K562 (cell line): ENCODE data around the gene SLC31A2. TPM values are rescaled to one million over a fixed set of nuclear protein-coding genes. Genes with fewer than 3 reads are reported as not detected.

Experiments
- ATAC-seq: fragments of 200-7000 bp; cut with Tn5 transposase; 3 replicates; pipeline ENCODE4 v1.9.1; 2020; ENCODE audit warnings: moderate library complexity
- BruUV-seq: library from RNA; stranded (reverse); fragments of 400-500 nt; replicated peaks from 2 replicates; lab custom pipeline; 2021; lab: Mats Ljungman, UMichigan
- CTCF ChIA-PET: fragments of 300-600 bp; formaldehyde crosslinking; extraction: SDS; loops from one replicate; lab custom pipeline; 2021; ENCODE audit warnings: low intra/inter-chr PET ratio; lab: Yijun Ruan, JAX
- POLR2A ChIA-PET: fragments of 300-600, 350-650 bp; sonication (Branson Sonifier 250); formaldehyde crosslinking; extraction: SDS; loops from one replicate; lab custom pipeline; 2021; ENCODE audit warnings: antibody characterized with exemption, inconsistent platforms; lab: Yijun Ruan, JAX
- DNase-seq, 4 experiments: peaks; one replicate each; pipeline versions ENCODE4 v3.0.0 to v3.0.0-alpha.2; 2011 to 2018; ENCODE audit warnings: low spot score in 3 of 4, mixed read lengths in 3 of 4; ENCODE audit errors: extremely low read depth in 1 of 4
- FAIRE-seq: peaks from 2 replicates; lab custom pipeline; 2011; peaks lifted over from hg19 to GRCh38; lab: Jason Lieb, UNC
- H2AFZ ChIP-seq: 2 replicates; pipeline ENCODE4 v1.6.0; 2011; ENCODE audit warnings: low read depth, low read length, control low read depth, inconsistent platforms
- H3K27ac ChIP-seq: fragments of 200-600 bp; 3 replicates; pipeline ENCODE4 v1.8.0; 2011; ENCODE audit warnings: low read depth, mild to moderate bottlenecking, control low read depth, inconsistent platforms, low read length, moderate library complexity, mixed read lengths; ENCODE audit errors: extremely low read depth
- H3K27me3 ChIP-seq, 2 experiments: fragments of 300-600 bp in 1 of 2; 2 replicates in 1 of 2; 3 replicates in 1 of 2; pipeline versions ENCODE4 v1.6.0 to v1.8.0; 2011; ENCODE audit warnings: inconsistent platforms in 2 of 2, low read length in 2 of 2, mild to moderate bottlenecking in 1 of 2, mixed read lengths in 1 of 2, moderate library complexity in 1 of 2; ENCODE audit not compliant: control insufficient read depth in 2 of 2, insufficient read depth in 2 of 2
- H3K36me3 ChIP-seq: fragments of 300-600 bp; 3 replicates; pipeline ENCODE4 v1.8.0; 2011; ENCODE audit warnings: mild to moderate bottlenecking, low read length, inconsistent platforms; ENCODE audit not compliant: control insufficient read depth, insufficient read depth
- H3K4me1 ChIP-seq, 2 experiments: fragments of 200-600 bp in 1 of 2; replicated peaks in 1 of 2; 2 replicates in 1 of 2; 3 replicates in 1 of 2; pipeline versions ENCODE4 v1.5.1 to v1.8.0; 2011; ENCODE audit warnings: inconsistent platforms in 2 of 2, low read length in 2 of 2, mild to moderate bottlenecking in 1 of 2, mixed read lengths in 1 of 2, moderate library complexity in 1 of 2; ENCODE audit not compliant: control insufficient read depth in 2 of 2, insufficient read depth in 2 of 2
- H3K4me2 ChIP-seq: 2 replicates; pipeline ENCODE4 v1.6.1; 2011; ENCODE audit warnings: low read length, control low read depth, inconsistent platforms, mixed read lengths; ENCODE audit not compliant: insufficient read depth
- H3K4me3 ChIP-seq: fragments of 200-600 bp; sonication (generic), shearing (Covaris generic); 2 replicates; pipeline ENCODE4 v1.5.1; 2016; ENCODE audit warnings: control low read depth, inconsistent platforms
- H3K79me2 ChIP-seq: fragments of 200-600 bp; 3 replicates; pipeline ENCODE4 v1.8.0; 2011; ENCODE audit warnings: low read length, inconsistent platforms; ENCODE audit not compliant: control insufficient read depth, insufficient read depth
- H3K9ac ChIP-seq, 2 experiments: 2 replicates each; pipeline versions ENCODE4 v1.6.0 to v1.6.1; 2011; ENCODE audit warnings: low read depth in 2 of 2, low read length in 2 of 2, control low read depth in 1 of 2, inconsistent platforms in 1 of 2, mild to moderate bottlenecking in 1 of 2, mixed read lengths in 1 of 2; ENCODE audit not compliant: insufficient read depth in 1 of 2
- H3K9me1 ChIP-seq: one replicate; pipeline ENCODE4 v1.6.0; 2011; ENCODE audit warnings: inconsistent platforms, mild to moderate bottlenecking, low read length, moderate library complexity; ENCODE audit not compliant: control insufficient read depth, insufficient read depth
- H3K9me3 ChIP-seq: replicated peaks from 2 replicates; pipeline ENCODE4 v1.5.1; 2011; ENCODE audit warnings: low read depth, low read length, inconsistent platforms; ENCODE audit not compliant: control insufficient read depth, insufficient read depth
- H4K20me1 ChIP-seq: replicated peaks from 2 replicates; pipeline ENCODE4 v1.6.1; 2011; ENCODE audit warnings: low read length, inconsistent platforms, mixed read lengths; ENCODE audit not compliant: control insufficient read depth, insufficient read depth
- CBFA2T3 ChIP-seq: fragments of 450-650 bp; IDR thresholded peaks from 2 replicates; pipeline ENCODE4 v1.6.1; 2017
- CEBPB ChIP-seq: fragments of 450-650 bp; IDR thresholded peaks from 2 replicates; pipeline ENCODE4 v1.6.1; 2016; ENCODE audit warnings: missing genetic modification characterization, missing compliant biosample characterization
- CEBPG ChIP-seq, 3 experiments: fragments of 200-800 bp in 1 of 3; sonication (Bioruptor generic) in 1 of 3; sonication (generic) in 1 of 3; formaldehyde crosslinking in 1 of 3; IDR thresholded peaks in 2 of 3; conservative IDR thresholded peaks in 1 of 3; 2 replicates each; pipeline versions ENCODE4 v1.6.1 to v1.8.0; 2016 to 2022; ENCODE audit warnings: missing compliant biosample characterization in 2 of 3, missing genetic modification characterization in 2 of 3, mild to moderate bottlenecking in 1 of 3, missing genetic modification reagents in 1 of 3
- HNRNPL ChIP-seq: fragments of 200-400 bp; formaldehyde crosslinking; IDR thresholded peaks from 2 replicates; pipeline ENCODE4 v1.6.1; 2017; ENCODE audit warnings: low read depth, mild to moderate bottlenecking, low read length
- LEF1 ChIP-seq: fragments of 450-650 bp; IDR thresholded peaks from 2 replicates; pipeline ENCODE4 v1.6.1; 2016; ENCODE audit warnings: mild to moderate bottlenecking
- MYNN ChIP-seq, 2 experiments: sonication (generic); formaldehyde crosslinking in 1 of 2; IDR thresholded peaks; 2 replicates each; pipeline versions ENCODE4 v1.5.0 to v1.6.1; 2016 to 2020; ENCODE audit warnings: antibody characterized with exemption in 1 of 2, missing genetic modification reagents in 1 of 2
- NCOA6 ChIP-seq: fragments of 450-650 bp; IDR thresholded peaks from 2 replicates; pipeline ENCODE4 v1.6.1; 2017; ENCODE audit warnings: mild to moderate bottlenecking
- NFIC ChIP-seq: fragments of 450-650 bp; IDR thresholded peaks from 2 replicates; pipeline ENCODE4 v1.6.1; 2017; ENCODE audit warnings: mild to moderate bottlenecking, inconsistent platforms
- NFIX ChIP-seq: fragments of 250-450 bp; sonication (Bioruptor Pico); IDR thresholded peaks from 2 replicates; pipeline ENCODE4 v1.4.0; 2020; ENCODE audit warnings: low read depth, mild to moderate bottlenecking, moderate library complexity
- POLR2B ChIP-seq: fragments of 450-650 bp; IDR thresholded peaks from 2 replicates; pipeline ENCODE4 v1.6.1; 2018; ENCODE audit warnings: low read depth; ENCODE audit not compliant: partially characterized antibody
- RBM14 ChIP-seq: fragments of 200-400 bp; formaldehyde crosslinking; IDR thresholded peaks from 2 replicates; pipeline ENCODE4 v1.6.1; 2018; ENCODE audit warnings: low read depth, mild to moderate bottlenecking, low read length, moderate library complexity, borderline replicate concordance; ENCODE audit not compliant: insufficient read depth
- RFX7 ChIP-seq: fragments of 250-450 bp; sonication (Bioruptor Pico); IDR thresholded peaks from 2 replicates; pipeline ENCODE4 v1.5.1; 2021; ENCODE audit warnings: mild to moderate bottlenecking
- SAP30 ChIP-seq: fragments of 200-600 bp; sonication (generic); IDR thresholded peaks from 2 replicates; pipeline ENCODE4 v1.6.1; 2012; ENCODE audit warnings: borderline replicate concordance, low read depth, mild to moderate bottlenecking, moderate library complexity, low read length, control low read depth, inconsistent platforms; ENCODE audit not compliant: insufficient read depth, poor library complexity, severe bottlenecking
- ZNF445 ChIP-seq: fragments of 250-450 bp; sonication (Bioruptor Pico); IDR thresholded peaks from 2 replicates; pipeline ENCODE4 v1.4.0; 2020; ENCODE audit warnings: low read depth, mild to moderate bottlenecking, moderate library complexity
- ZNF507 ChIP-seq: conservative IDR thresholded peaks from 2 replicates; pipeline ENCODE4 v1.6.1; 2017; ENCODE audit warnings: missing genetic modification characterization, missing compliant biosample characterization
- ZNF592 ChIP-seq: fragments of 450-650 bp; IDR thresholded peaks from 2 replicates; pipeline ENCODE4 v1.6.1; 2017; ENCODE audit warnings: antibody characterized with exemption, mild to moderate bottlenecking
- WGBS: fragments of 100-300 bp; shearing (Covaris generic); methylation state at CpG from one replicate; pipeline ENCODE4 v1.1.6; 2016; ENCODE audit warnings: low coverage, mixed read lengths; ENCODE audit not compliant: insufficient coverage; ENCODE audit errors: missing lambda C conversion rate; 5-methylcytosine and 5-hydroxymethylcytosine counted together
- in situ Hi-C: fragments of 300-500 bp; cut with MboI; formaldehyde crosslinking; loops from 4 replicates; pipeline ENCODE4 v1.15.0; 2018; ENCODE audit warnings: inconsistent platforms, mixed read lengths
- intact Hi-C: fragments of 100-400 bp; cut with micrococcal nuclease; formaldehyde crosslinking; loops from 2 replicates; pipeline ENCODE4 v1.14.2; 2022
- polyA plus RNA-seq, 8 experiments: library from polyadenylated mRNA; depleted of rRNA in 4 of 8; stranded (reverse) in 5 of 8; unstranded in 3 of 8; fragments of >200 nt; fragmentation: Nextera tagmentation in 2 of 8; fragmentation: Illumina TruSeq in 1 of 8; extraction: Ambion mirVana in 2 of 8; extraction: Trizol in 1 of 8; gene quantifications; 2 replicates each; pipeline versions ENCODE4 v1.2.1 to v1.2.3, GENCODE V29; 2011 to 2014; ENCODE audit warnings: inconsistent platforms in 1 of 8, missing spikeins in 1 of 8
- total RNA-seq, 7 experiments: library from RNA; depleted of rRNA in 6 of 7; stranded (reverse); fragments of >200 nt in 6 of 7; fragmentation: Illumina TruSeq in 2 of 7; extraction: Trizol in 2 of 7; gene quantifications; 2 replicates each; pipeline versions ENCODE4 v1.2.1 to v1.2.3, GENCODE V29; 2011 to 2021; ENCODE audit warnings: low replicate concordance in 1 of 7

The SLC31A2 gene
- total and polyA plus RNA-seq, 9 of the 15 experiments (the other 6 are each of a cell fraction or from before 2014, with no cell fraction given), result 1.5 to 4.3 (median 2.3) TPM

GRCh38 chr9:113163001-113163400 is 12.2 kb downstream of the SLC31A2 start (continued):
- TF ChIP-seq CEBPG (CRISPR knock-in tag; IDR thresholded peaks at IDR 0.05) (no peak), CEBPG (tag; conservative IDR thresholded peaks at IDR 0.05 in 1 of 2, IDR thresholded peaks at IDR 0.05 in 1 of 2) (no peak), NCOA6 (no peak), RBM14 (no peak)

GRCh38 chr9:113164536-113165300 is 13.9 kb downstream of the SLC31A2 start:
- ChIA-PET CTCF (no interaction called here), POLR2A (interaction anchor here (0.7 kb wide), 1 partner anchor 9 kb away, joined by 3 read pairs; no protein-coding TSS in a partner anchor)
- in situ Hi-C loops (no loop called here), intact Hi-C loops (no loop called here)
- no TSS peak for BruUV-seq
- H3K9ac ChIP-seq, result no peak overlapping the region
- H3K79me2 ChIP-seq, result no peaks in the 10 kb centered on the region
- no peaks in the 10 kb centered on the region for H3K9me1 ChIP-seq
- H4K20me1 ChIP-seq, result no peaks in the 10 kb centered on the region
- H3K4me3 ChIP-seq, result no peak overlapping the region
- no peaks in the 10 kb centered on the region for H3K27me3 ChIP-seq
- H3K4me1 ChIP-seq, result no peaks in the 10 kb centered on the region
- ATAC-seq, result no peak; the same call in 2 of the 3 replicates
- H3K36me3 ChIP-seq, result peaks cover 87% of the 10 kb centered on the region
- no peaks in the 10 kb centered on the region for H3K9me3 ChIP-seq
- peak in 1 of 4 experiments; percentile 24 for DNase-seq
- no peak overlapping the region for H3K27ac ChIP-seq
- 57% methylated on average over 4 of the region's 4 CpGs for WGBS
- H3K4me2 ChIP-seq, result no peak overlapping the region
- peak; percentile 15 for FAIRE-seq
- no peak overlapping the region for H2AFZ ChIP-seq
- TF ChIP-seq MYNN (IDR thresholded peaks at IDR 0.05) (no peak), MYNN (CRISPR knock-in tag; IDR thresholded peaks at IDR 0.05) (no peak), NFIC (0 out of 2 replicates have a peak, but pooled peaks have one; percentile 13), POLR2B (no peak), NFIX (no peak), ZNF445 (no peak), LEF1 (no peak), HNRNPL (no peak), ZNF507 (tag) (no peak), CBFA2T3 (peak; percentile 24; the same call in 1 of the 2 replicates), CEBPG (CRISPR knock-in tag; IDR thresholded peaks at IDR 0.05) (no peak), CEBPG (tag; conservative IDR thresholded peaks at IDR 0.05 in 1 of 2, IDR thresholded peaks at IDR 0.05 in 1 of 2) (peak; percentile 22 to 70; a peak in 2 of 4 replicates), CEBPB (0 out of 2 replicates have a peak, but pooled peaks have one; percentile 25), SAP30 (no peak), ZNF592 (no peak), RFX7 (CRISPR knock-in tag) (no peak)
